Fibroblast of skin of abdomen (primary cell): ENCODE results near the gene CCL15. TPM values are rescaled to one million over a fixed set of nuclear protein-coding genes. Genes with fewer than 3 reads are reported as not detected.
"Not testable (repeated sequence)": the region's sequence is repeated elsewhere in the genome, so short reads cannot be mapped to it uniquely, and the experiment has no call there.

Source experiments
- DNase-seq: peaks from one replicate; pipeline ENCODE4 v3.0.0-alpha.2; 2013
- polyA plus RNA-seq, 2 experiments: library from polyadenylated mRNA; unstranded; fragments of 120-200 nt; gene quantifications; one replicate each; pipeline ENCODE4 v1.2.1, GENCODE V29; 2013; ENCODE audit not compliant: insufficient read length in 2 of 2

The CCL15 gene
- not detected for polyA plus RNA-seq (2013, experiment 1 of 2; ENCODE audit: insufficient read length)
- polyA plus RNA-seq (2013, experiment 2 of 2; ENCODE audit: insufficient read length) = not detected

- DNase-seq = no peak
Observed at GRCh38 chr17:36001110-36001771, at the start of gene CCL15. TSS of gene CCL15 (minus strand) at chr17:36001553. CDS start at chr17:36001492, 61 bp downstream.

GRCh38 chr17:36049643-36050042 is 48.3 kb upstream of the CCL15 start:
- DNase-seq = no peak

GRCh38 chr17:36048066-36048465 is 46.7 kb upstream of the CCL15 start:
- DNase-seq = no peak

- DNase-seq = no peak
Observed at GRCh38 chr17:36036235-36036634, 34.9 kb upstream of the CCL15 start.

GRCh38 chr17:36034127-36034526 is 32.8 kb upstream of the CCL15 start:
- no peak for DNase-seq

DNA sequence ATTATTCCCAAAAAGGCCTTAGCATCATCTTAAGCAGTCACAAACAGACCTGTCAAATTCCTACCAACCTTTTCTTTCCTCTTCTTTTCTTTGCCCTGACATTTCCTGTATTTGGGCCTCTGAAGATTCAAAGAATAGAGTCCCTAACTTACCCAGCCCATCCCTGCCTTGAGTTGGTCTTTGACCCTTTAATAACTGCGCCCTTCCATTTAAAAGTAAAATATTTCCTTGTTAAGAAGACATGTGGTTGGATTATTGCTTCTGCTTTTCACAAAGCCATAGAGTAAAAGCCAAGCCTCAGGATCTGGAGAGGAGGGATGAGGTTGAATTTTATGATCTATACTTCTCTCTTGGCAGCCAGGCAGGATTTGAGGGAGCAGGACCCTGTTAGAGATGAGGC is 29.6 kb upstream of the CCL15 start:
- DNase-seq = no peak

- DNase-seq = no peak
Observed at GRCh38 chr17:36027761-36028160, 26.4 kb upstream of the CCL15 start.

DNA sequence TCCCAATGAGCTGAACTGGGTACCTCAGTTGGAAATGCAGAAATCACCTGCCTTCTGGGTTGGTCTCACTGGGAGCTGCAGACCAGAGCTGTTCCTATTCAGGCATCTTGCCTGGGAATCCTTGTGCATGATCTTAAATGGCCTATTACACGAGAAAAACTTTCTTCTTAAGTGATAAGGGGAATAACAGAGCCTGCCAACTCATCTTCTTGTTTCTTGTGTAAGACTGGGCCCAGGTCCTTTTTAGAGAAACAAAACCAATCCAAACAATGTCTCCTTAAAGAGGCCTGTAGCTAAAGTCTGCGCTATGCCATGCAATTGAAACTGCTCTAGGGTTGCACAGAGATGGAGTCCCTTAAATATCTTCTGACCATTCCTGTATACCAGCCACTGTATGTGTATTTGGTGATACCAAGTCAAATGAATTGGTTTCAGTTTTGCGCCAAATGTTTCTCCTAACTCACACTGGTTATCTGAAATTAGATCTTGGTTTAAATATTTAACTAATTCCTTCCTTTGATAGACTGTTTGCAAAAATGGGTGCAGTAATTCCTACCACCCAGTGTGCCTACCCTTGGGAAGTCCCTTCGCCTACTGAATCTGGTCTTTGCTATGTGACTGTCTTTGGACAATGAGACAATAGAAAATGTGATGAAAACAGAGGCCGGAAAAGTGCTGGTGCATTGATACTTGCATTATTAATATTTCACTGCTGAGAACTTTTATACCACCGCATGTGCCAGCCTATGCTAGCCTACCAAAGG is 22.9 kb upstream of the CCL15 start:
- no peak for DNase-seq

DNA sequence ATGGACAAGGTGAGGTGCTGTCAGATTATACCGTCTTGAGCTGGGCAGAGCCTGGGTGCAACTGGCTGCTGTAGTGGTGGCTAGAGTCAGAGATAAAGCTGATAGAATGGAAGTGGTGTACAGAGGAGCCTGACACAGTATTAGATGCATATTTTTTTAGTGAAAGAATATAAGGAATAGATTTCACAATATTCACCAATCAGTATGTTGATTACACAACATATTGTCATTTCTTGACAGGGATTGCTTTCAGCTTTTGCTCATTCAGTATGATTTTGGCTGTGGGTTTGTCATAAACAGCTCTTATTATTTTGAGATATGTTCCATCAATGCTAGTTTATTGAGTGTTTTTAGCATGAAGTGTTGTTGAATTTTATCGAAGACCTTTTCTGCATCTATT is 18.1 kb upstream of the CCL15 start:
- DNase-seq = no peak

DNA sequence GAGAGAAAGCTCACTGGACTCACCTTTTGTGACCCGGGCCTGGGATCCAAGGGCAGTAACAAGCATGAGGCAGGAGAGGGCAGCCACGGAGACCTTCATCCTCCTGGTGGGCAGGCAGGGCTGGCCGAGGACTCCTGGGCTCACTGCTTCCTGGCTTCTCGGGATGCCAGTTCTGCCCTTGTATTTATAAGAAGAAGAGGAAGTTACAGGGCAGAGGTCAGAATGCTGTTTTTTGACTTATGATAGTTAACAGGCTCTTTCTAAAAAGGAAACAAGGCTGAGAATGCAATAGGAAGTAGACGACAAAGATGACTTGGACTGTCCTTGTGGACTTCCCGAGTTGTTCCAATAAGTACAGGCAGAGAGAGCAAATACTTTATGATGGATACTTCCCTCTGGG is 16.4 kb upstream of the CCL15 start, which contains the start of gene CCL23:
Gene CCL23, minus strand, starts transcription at position 174 of the 400 bp plus-strand sequence. Its CDS starts 75 bp downstream, at position 99.
- no peak for DNase-seq

GRCh38 chr17:36016555-36016954 is 15.2 kb upstream of the CCL15 start:
- no peak for DNase-seq

DNA sequence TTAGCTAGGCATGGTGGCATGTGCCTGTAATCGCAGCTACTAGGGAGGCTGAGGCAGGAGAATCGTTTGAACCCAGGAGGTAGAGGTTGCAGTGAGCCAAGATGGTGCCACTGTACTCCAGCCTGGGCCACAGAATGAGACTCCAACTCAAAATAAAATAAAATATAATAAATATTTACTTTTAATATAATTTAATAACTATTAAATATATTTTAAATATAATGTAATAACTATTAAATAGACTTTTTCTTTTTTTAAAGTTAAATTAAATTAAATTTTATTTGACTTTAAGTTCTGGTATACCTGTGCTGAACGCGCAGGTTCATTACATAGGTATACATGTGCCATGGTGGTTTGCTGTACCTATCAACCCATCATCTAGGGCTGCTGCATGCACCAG is 14.5 kb upstream of the CCL15 start:
- not testable (repeated sequence) for DNase-seq

GRCh38 chr17:36014946-36015345 is 13.6 kb upstream of the CCL15 start:
- no peak for DNase-seq

DNA sequence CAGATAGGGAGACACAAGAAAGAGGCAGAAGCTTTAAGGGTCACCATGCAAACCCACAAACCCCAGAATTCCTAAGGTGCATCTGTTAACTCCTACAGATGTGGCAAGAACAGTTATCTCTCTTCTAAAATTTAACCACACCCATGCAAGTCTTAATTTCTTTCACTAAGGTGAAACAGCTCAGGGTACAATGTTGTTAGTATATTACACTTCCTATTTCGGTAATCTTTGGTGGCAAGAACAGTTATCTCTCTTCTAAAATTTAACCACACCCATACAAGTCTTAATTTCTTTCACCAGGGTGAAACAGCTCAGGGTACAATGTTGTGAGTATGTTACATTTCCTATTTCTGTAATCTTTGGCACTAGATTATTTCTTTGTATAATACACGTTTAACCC is 9.8 kb upstream of the CCL15 start:
- no peak for DNase-seq

DNA sequence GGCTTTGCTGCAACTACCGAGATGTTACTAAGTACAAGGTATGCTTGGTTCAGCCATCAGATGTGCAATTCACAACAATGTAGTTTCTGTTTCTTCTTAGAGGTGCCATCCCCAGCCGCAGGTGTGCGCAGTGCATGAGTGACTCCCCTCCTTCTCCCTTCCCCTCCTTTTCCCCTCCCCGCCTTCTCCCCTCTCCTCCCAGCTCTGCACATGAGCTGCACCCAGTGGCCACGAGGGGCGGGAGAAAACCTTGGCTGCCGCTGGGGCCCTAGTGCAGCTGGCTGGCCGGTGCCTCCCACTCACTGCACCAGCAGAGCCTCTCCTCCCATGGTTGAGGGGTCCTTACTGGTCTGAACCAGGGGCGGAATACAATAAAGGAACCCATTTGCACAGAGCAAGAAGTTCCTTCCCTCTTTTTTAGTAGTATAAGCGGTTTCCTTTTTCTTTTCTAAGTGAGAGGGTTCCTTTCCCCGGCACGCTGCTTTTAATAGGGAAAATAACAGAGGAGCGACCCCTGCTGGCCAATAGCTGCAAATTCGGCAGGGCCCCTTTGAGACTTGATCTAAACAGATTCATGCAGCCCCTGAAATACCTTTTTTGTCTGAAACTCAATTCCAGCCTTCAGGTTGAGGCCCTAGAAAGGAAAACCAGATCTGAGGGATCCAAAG is 7.8 kb upstream of the CCL15 start:
- no peak for DNase-seq

DNA sequence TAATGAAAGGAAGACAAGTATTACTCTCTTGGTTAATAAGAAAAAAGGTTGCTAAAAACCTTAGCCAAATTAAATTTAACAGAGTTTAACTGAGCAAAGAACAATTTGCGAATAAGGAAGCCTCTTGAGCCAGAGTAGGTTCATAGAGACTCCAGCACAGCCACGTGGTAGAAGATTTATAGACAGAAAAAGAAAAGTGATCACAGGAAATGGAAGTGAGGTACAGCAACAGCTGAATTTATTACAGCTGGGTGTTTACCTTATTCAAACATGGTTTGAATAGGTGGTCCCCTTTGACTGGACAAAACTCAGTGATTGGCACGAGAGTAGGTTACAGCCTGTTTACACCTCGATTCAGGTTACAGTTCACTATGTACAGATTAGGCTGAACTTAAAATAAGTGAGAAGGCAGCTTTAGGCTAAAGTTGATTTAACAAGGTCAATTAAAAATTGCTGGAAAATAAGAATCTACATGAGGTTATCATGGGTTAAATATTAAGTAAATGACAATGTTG is 3.3 kb upstream of the CCL15 start:
- no peak for DNase-seq

- DNase-seq = no peak
Observed at GRCh38 chr17:36002631-36003030, 1.3 kb upstream of the CCL15 start.

DNA sequence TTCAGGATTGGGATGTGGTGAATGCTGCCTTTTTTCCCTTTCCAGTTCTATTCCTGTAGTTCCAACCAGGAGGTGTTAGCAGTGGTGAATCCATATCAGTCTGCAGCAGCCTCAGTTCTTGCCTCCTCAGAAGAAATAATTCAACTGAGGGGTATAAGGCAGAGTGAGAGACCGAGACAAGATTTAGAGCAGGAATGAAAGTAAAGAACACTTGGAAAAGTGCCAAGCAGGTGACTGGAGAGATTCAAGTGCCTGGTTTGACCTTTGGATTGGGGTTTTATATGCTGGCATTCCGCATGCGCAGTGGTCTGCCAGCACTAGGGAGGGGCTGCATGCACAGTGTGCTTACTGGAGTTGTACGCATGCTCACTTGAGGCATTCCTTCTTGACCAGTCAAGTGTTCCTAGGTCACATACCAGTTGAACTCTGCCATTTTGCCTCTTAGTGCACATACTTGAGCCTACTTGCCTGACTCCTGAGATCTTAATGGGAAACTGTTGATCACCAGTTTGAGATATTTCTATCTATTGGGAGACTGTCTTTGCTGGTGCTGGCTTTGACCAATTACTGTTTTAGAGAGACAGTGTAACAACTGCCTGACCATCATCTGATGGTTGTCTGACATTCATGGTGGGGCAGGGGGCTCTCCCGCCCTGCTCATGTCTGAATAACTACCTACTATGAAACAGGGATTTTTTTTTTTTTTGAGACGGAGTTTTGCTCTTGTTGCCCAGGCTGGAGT is 680 bp upstream of the CCL15 start:
- DNase-seq = no peak

- DNase-seq = no peak
Observed at GRCh38 chr17:36000732-36001109, 632 bp downstream of the CCL15 start.

DNA sequence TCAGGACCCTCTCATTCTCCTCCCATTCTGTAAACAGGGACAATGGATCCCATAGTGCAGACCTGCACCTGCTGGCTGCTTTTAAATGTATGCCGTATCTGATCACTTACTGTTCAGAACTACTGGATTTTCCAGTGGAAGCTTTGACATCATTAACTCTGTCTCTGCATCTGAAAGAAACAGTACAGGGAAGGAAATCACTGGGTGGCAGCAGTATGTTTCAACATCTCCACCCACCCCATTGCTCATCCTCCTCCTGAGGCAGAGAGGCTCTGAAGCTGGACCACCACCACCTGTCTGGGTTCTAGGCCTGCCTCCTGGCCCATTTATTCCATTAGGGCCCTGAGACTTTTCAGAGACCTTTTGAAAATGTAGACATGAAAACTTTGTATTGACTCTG is 2.6 kb downstream of the CCL15 start:
- DNase-seq = no peak

- DNase-seq = no peak
Observed at GRCh38 chr17:35998018-35998545, 3.3 kb downstream of the CCL15 start.

DNA sequence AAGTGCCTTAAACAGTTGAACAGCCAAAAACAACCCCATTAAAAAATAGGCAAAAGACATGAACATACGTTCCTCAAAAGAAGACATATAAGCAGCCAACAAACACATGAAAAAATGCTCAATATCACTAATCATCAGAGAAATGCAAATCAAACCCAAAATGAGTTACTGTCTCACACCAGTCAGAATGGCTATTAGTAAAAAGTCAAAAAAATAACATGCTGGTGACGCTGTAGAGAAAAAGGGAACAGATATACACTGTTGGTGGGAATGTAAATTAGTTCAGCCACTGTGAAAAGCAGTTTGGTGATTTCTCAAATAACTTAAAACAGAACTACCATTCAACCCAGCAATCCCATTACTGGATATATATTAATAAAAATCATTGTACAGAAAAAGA is 6.0 kb downstream of the CCL15 start:
- not testable (repeated sequence) for DNase-seq
